Measurements from ENCODE around the gene WAC. TPM values are rescaled to one million over a fixed set of nuclear protein-coding genes. Genes with fewer than 3 reads are reported as not detected.

WAC gene
- total RNA-seq, 2 experiments from 2014 or later, result 147 to 148 TPM

GRCh38 chr10:28616514-28616913 is 83.6 kb downstream of the WAC start:
- ATAC-seq (ENCODE audit: low read depth), result no peak
- Mint-ChIP-seq H3K4me1 (peaks cover 6% of the 10 kb centered on the region), H3K27ac (no peak overlapping the region), H3K4me3 (no peak overlapping the region), H3K9me3 (no peaks in the 10 kb centered on the region), H3K27me3 (no peaks in the 10 kb centered on the region), H3K36me3 (peaks cover 32% of the 10 kb centered on the region)
- DNase-seq, result no peak
- POLR2A ChIA-PET, result no interaction called here

- H3K36me3 Mint-ChIP-seq, result peaks cover 19% of the 10 kb centered on the region
- H3K27ac Mint-ChIP-seq, result no peak overlapping the region
- no peak for ATAC-seq (ENCODE audit: low read depth)
- POLR2A ChIA-PET, result no interaction called here
- no peak for DNase-seq
- peaks cover 3% of the 10 kb centered on the region for H3K4me1 Mint-ChIP-seq
- no peaks in the 10 kb centered on the region for H3K9me3 Mint-ChIP-seq
- no peaks in the 10 kb centered on the region for H3K27me3 Mint-ChIP-seq
- no peak overlapping the region for H3K4me3 Mint-ChIP-seq
Measured at GRCh38 chr10:28619455-28619854, 86.5 kb downstream of the WAC start.

- DNase-seq (no peak), ATAC-seq (ENCODE audit: low read depth) (no peak)
- H3K4me1 Mint-ChIP-seq, result peaks cover 3% of the 10 kb centered on the region
- no peak overlapping the region for H3K4me3 Mint-ChIP-seq
- peaks cover 15% of the 10 kb centered on the region for H3K36me3 Mint-ChIP-seq
- no peaks in the 10 kb centered on the region for H3K27me3 Mint-ChIP-seq
- no peaks in the 10 kb centered on the region for H3K9me3 Mint-ChIP-seq
- no peak overlapping the region for H3K27ac Mint-ChIP-seq
- POLR2A ChIA-PET, result no interaction called here
Measured at GRCh38 chr10:28620251-28620650, 87.3 kb downstream of the WAC start.

- POLR2A ChIA-PET, result no interaction called here
- no peak overlapping the region for H3K27ac Mint-ChIP-seq
- DNase-seq, result no peak
- no peak overlapping the region for H3K4me3 Mint-ChIP-seq
- no peaks in the 10 kb centered on the region for H3K9me3 Mint-ChIP-seq
- H3K36me3 Mint-ChIP-seq, result peaks cover 7% of the 10 kb centered on the region
- peaks cover 8% of the 10 kb centered on the region for H3K4me1 Mint-ChIP-seq
- no peak for ATAC-seq (ENCODE audit: low read depth)
- H3K27me3 Mint-ChIP-seq, result peaks cover 4% of the 10 kb centered on the region
Measured at GRCh38 chr10:28623483-28623882, 90.6 kb downstream of the WAC start.

GRCh38 chr10:28624351-28624750 is 91.4 kb downstream of the WAC start:
- POLR2A ChIA-PET, result no interaction called here
- H3K4me1 Mint-ChIP-seq, result peaks cover 9% of the 10 kb centered on the region
- peaks cover 4% of the 10 kb centered on the region for H3K27me3 Mint-ChIP-seq
- H3K27ac Mint-ChIP-seq, result no peak overlapping the region
- peaks cover 7% of the 10 kb centered on the region for H3K36me3 Mint-ChIP-seq
- ATAC-seq (ENCODE audit: low read depth), result no peak
- no peak overlapping the region for H3K4me3 Mint-ChIP-seq
- no peak for DNase-seq
- no peaks in the 10 kb centered on the region for H3K9me3 Mint-ChIP-seq

GRCh38 chr10:28627102-28627501 is 94.2 kb downstream of the WAC start:
- POLR2A ChIA-PET, result no interaction called here
- Mint-ChIP-seq H3K27ac (no peak overlapping the region), H3K36me3 (peaks cover 5% of the 10 kb centered on the region), H3K4me1 (peaks cover 9% of the 10 kb centered on the region), H3K4me3 (no peak overlapping the region), H3K9me3 (no peaks in the 10 kb centered on the region), H3K27me3 (peaks cover 7% of the 10 kb centered on the region)
- DNase-seq, result no peak
- no peak for ATAC-seq (ENCODE audit: low read depth)

GRCh38 chr10:28628184-28628893 is 95.4 kb downstream of the WAC start:
- ATAC-seq (ENCODE audit: low read depth) (peak; percentile 75), DNase-seq (peak; percentile 72)
- Mint-ChIP-seq H3K36me3 (peaks cover 2% of the 10 kb centered on the region), H3K27ac (no peak overlapping the region), H3K9me3 (no peaks in the 10 kb centered on the region), H3K4me1 (peaks cover 9% of the 10 kb centered on the region), H3K27me3 (peaks cover 7% of the 10 kb centered on the region), H3K4me3 (no peak overlapping the region)
- POLR2A ChIA-PET, result interaction anchor here (0.6 kb wide), 1 partner anchor 319 kb away, joined by 3 read pairs; no protein-coding TSS in a partner anchor

- Mint-ChIP-seq H3K4me1 (peaks cover 6% of the 10 kb centered on the region), H3K27me3 (peaks cover 9% of the 10 kb centered on the region), H3K36me3 (no peaks in the 10 kb centered on the region), H3K4me3 (no peak overlapping the region), H3K27ac (no peak overlapping the region), H3K9me3 (no peaks in the 10 kb centered on the region)
- ATAC-seq (ENCODE audit: low read depth) (no peak), DNase-seq (no peak)
- POLR2A ChIA-PET, result no interaction called here
Measured at GRCh38 chr10:28631896-28632583, 99.1 kb downstream of the WAC start.

- peaks cover 5% of the 10 kb centered on the region for H3K27me3 Mint-ChIP-seq
- H3K4me3 Mint-ChIP-seq, result no peak overlapping the region
- POLR2A ChIA-PET, result no interaction called here
- no peak for ATAC-seq (ENCODE audit: low read depth)
- no peak overlapping the region for H3K27ac Mint-ChIP-seq
- H3K36me3 Mint-ChIP-seq, result no peaks in the 10 kb centered on the region
- H3K4me1 Mint-ChIP-seq, result peaks cover 6% of the 10 kb centered on the region
- no peak for DNase-seq
- no peaks in the 10 kb centered on the region for H3K9me3 Mint-ChIP-seq
Measured at GRCh38 chr10:28632584-28632945, 99.6 kb downstream of the WAC start.

- no peaks in the 10 kb centered on the region for H3K36me3 Mint-ChIP-seq
- ATAC-seq (ENCODE audit: low read depth) (no peak), DNase-seq (no peak)
- H3K27ac Mint-ChIP-seq, result peak overlapping the region; percentile 43
- no peak overlapping the region for H3K4me3 Mint-ChIP-seq
- POLR2A ChIA-PET, result no interaction called here
- no peaks in the 10 kb centered on the region for H3K4me1 Mint-ChIP-seq
- H3K9me3 Mint-ChIP-seq, result no peaks in the 10 kb centered on the region
- H3K27me3 Mint-ChIP-seq, result peaks cover 5% of the 10 kb centered on the region
Measured at GRCh38 chr10:28633750-28634149, 100.8 kb downstream of the WAC start.

GRCh38 chr10:28637346-28637745 is 104.4 kb downstream of the WAC start:
- H3K27me3 Mint-ChIP-seq, result peaks cover 2% of the 10 kb centered on the region
- H3K4me1 Mint-ChIP-seq, result no peaks in the 10 kb centered on the region
- POLR2A ChIA-PET, result no interaction called here
- H3K36me3 Mint-ChIP-seq, result no peaks in the 10 kb centered on the region
- ATAC-seq (ENCODE audit: low read depth) (no peak), DNase-seq (no peak)
- no peak overlapping the region for H3K4me3 Mint-ChIP-seq
- no peak overlapping the region for H3K27ac Mint-ChIP-seq
- no peaks in the 10 kb centered on the region for H3K9me3 Mint-ChIP-seq

- POLR2A ChIA-PET, result no interaction called here
- ATAC-seq (ENCODE audit: low read depth) (no peak), DNase-seq (no peak)
- Mint-ChIP-seq H3K27me3 (peaks cover under 1% of the 10 kb centered on the region), H3K27ac (no peak overlapping the region), H3K4me3 (no peak overlapping the region), H3K36me3 (no peaks in the 10 kb centered on the region), H3K9me3 (no peaks in the 10 kb centered on the region), H3K4me1 (no peaks in the 10 kb centered on the region)
Measured at GRCh38 chr10:28638392-28638791, 105.5 kb downstream of the WAC start.

GRCh38 chr10:28640551-28640950 is 107.6 kb downstream of the WAC start:
- no peak overlapping the region for H3K27ac Mint-ChIP-seq
- H3K9me3 Mint-ChIP-seq, result no peaks in the 10 kb centered on the region
- DNase-seq (no peak), ATAC-seq (ENCODE audit: low read depth) (no peak)
- no peaks in the 10 kb centered on the region for H3K4me1 Mint-ChIP-seq
- H3K4me3 Mint-ChIP-seq, result no peak overlapping the region
- POLR2A ChIA-PET, result no interaction called here
- no peaks in the 10 kb centered on the region for H3K36me3 Mint-ChIP-seq
- H3K27me3 Mint-ChIP-seq, result no peaks in the 10 kb centered on the region

GRCh38 chr10:28644647-28645046 is 111.7 kb downstream of the WAC start:
- Mint-ChIP-seq H3K4me1 (no peaks in the 10 kb centered on the region), H3K9me3 (no peaks in the 10 kb centered on the region), H3K4me3 (no peak overlapping the region), H3K27ac (no peak overlapping the region), H3K27me3 (peaks cover 2% of the 10 kb centered on the region), H3K36me3 (no peaks in the 10 kb centered on the region)
- POLR2A ChIA-PET, result no interaction called here
- DNase-seq, result no peak
- no peak for ATAC-seq (ENCODE audit: low read depth)

All from activated naive CD8-positive, alpha-beta T cell treated with anti-CD3 and anti-CD28 coated beads, Interleukin-2, amount 10 ng/mL, durations not matched to agents 7 days and 5 days (primary cell).